GM12875 (cell line): Measurements from ENCODE around the gene DGAT2.

Experiments
- H3K4me3 ChIP-seq: one replicate; pipeline ENCODE4 v1.5.1; 2011; ENCODE audit warnings: low read depth, low read length, control low read depth
- CTCF ChIP-seq: IDR thresholded peaks from 2 replicates; pipeline ENCODE4 v1.5.1; 2011; ENCODE audit warnings: low read depth, mild to moderate bottlenecking, control low read depth, inconsistent platforms, low read length, moderate library complexity, borderline replicate concordance; ENCODE audit not compliant: insufficient read depth

DGAT2 gene

DNA sequence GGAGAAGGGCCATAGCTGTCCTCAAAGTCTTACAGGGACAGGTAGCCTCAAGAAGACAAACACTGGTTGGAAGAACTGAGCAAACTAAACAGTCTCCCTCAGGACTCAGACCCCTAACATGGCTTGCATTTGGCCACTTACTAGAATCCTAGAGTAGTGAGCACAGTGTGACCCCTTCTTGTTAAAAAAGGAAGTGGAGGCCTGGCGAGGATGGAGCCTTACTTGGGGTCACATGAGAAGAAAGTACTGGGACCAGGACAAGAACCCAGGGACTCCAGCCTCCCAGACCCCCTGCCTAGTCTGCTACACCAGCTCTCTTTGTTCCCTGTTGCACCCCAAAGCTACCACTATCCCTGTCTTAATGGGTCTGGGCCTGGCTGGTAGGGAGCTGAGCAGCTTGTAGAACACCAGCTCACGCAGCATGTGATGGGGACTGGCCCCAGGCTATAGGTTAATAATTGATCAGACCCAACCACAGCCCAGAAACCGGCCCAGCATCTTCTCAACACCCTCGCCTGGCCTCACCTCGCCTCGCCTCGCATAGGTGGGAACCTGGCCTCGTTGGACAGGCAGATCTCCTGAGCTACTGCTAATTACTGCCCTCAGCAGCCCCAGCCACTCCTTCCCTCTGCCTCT lies 17.6 kb downstream of the DGAT2 start:
- H3K4me3 ChIP-seq = no peak overlapping the region
- no peak for TF ChIP-seq CTCF

DNA sequence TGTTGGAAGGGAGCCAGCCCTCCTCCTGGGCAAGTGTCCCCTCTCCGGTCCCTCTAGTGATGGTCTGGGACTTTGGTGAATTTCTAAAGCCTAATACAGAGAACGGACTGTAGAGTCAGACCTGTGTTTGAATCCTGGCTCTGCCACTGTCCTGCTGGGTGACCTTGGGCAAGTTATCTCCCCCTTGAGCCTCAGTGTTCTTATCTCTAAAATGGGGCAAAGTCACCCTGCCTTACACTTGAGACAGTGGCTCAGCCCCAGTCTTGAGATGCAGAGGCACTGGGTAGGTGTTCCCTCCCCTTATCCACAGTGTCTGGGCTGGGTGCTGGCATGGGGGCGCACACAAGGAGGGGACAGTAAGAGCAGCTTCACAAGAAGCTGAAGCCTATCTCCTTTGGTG lies 20.9 kb downstream of the DGAT2 start:
- no peak overlapping the region for H3K4me3 ChIP-seq
- TF ChIP-seq CTCF = no peak

- no peak for TF ChIP-seq CTCF
- H3K4me3 ChIP-seq = no peak overlapping the region
Measured at GRCh38 chr11:75790986-75791385, 22.4 kb downstream of the DGAT2 start.

- no peak for TF ChIP-seq CTCF
- H3K4me3 ChIP-seq = no peak overlapping the region
Measured at GRCh38 chr11:75792127-75792731, 23.7 kb downstream of the DGAT2 start.

DNA sequence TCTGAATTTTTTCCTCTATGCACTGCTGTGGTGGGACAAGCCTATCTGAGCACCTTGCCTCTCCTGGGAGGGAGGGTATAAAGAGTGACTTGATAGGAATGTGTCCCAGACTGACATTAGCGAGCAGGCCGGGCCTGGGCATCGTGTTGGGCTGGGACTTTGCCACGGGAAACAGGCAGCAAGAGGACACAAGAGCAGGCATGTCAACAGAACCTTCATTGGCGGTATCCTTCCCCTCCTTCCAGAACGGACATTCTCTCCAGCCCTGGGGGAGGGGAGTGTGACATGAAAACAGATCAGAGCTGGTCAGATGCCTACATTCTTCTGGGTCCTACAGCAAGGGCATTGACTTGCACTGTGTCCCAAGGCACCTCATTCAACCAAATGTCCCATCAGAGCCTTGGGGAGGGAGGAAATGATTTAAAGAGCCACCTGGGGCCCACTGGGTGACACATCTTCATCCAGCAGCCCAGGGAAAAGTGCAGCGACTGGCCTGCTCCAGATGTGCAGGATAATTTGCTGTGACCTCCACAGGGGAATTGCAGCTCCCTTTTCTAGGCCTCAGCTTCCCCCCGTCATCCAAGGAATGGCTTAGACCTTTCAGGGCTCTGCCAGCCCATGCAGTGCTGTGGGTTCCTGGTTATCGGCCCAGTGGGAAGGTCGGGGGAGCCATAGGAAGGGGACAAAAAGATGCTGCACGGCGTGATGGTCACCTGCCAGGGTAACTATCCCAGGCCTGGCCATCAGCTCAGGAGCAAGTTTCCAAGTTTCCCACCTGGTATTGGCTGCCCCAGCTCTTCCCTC lies 24.6 kb downstream of the DGAT2 start:
- H3K4me3 ChIP-seq = no peak overlapping the region
- TF ChIP-seq CTCF = no peak

GRCh38 chr11:75793966-75794365 lies 25.4 kb downstream of the DGAT2 start:
- no peak for TF ChIP-seq CTCF
- H3K4me3 ChIP-seq = no peak overlapping the region
